NT2/D1 (cell line): Measurements from ENCODE around the gene PCGF6.

Experiments used
- DNase-seq: peaks from one replicate; pipeline ENCODE4 v3.0.0-alpha.2; 2011; ENCODE audit warnings: low read depth, low spot score
- H3K27me3 ChIP-seq: 2 replicates; pipeline ENCODE4 v1.6.0; 2011; ENCODE audit warnings: mild to moderate bottlenecking; ENCODE audit not compliant: insufficient read length, insufficient read depth
- H3K36me3 ChIP-seq: 2 replicates; pipeline ENCODE4 v1.6.1; 2011; ENCODE audit warnings: mild to moderate bottlenecking, low read length, mixed read lengths; ENCODE audit not compliant: insufficient read depth, insufficient read length
- H3K4me1 ChIP-seq: 2 replicates; pipeline ENCODE4 v1.5.1; 2011; ENCODE audit not compliant: insufficient read depth, insufficient read length
- H3K4me3 ChIP-seq: 2 replicates; pipeline ENCODE4 v1.5.1; 2011; ENCODE audit warnings: low read depth; ENCODE audit not compliant: insufficient read length
- H3K9ac ChIP-seq: 2 replicates; pipeline ENCODE4 v1.6.0; 2011; ENCODE audit warnings: low read depth; ENCODE audit not compliant: insufficient read length
- H3K9me3 ChIP-seq: 2 replicates; pipeline ENCODE4 v1.5.1; 2011; ENCODE audit warnings: mild to moderate bottlenecking, low read length; ENCODE audit not compliant: insufficient read depth
- SUZ12 ChIP-seq: IDR thresholded peaks from 2 replicates; pipeline ENCODE4 v1.6.1; 2011; ENCODE audit not compliant: insufficient read length, insufficient read depth; ENCODE audit errors: extremely low read depth
- YY1 ChIP-seq: IDR thresholded peaks from 2 replicates; pipeline ENCODE4 v1.6.1; 2011; ENCODE audit not compliant: insufficient read length, insufficient read depth
- ZNF274 ChIP-seq: IDR thresholded peaks from 2 replicates; pipeline ENCODE4 v1.6.1; 2011; ENCODE audit warnings: mild to moderate bottlenecking, low read depth, low read length

PCGF6 gene

DNA sequence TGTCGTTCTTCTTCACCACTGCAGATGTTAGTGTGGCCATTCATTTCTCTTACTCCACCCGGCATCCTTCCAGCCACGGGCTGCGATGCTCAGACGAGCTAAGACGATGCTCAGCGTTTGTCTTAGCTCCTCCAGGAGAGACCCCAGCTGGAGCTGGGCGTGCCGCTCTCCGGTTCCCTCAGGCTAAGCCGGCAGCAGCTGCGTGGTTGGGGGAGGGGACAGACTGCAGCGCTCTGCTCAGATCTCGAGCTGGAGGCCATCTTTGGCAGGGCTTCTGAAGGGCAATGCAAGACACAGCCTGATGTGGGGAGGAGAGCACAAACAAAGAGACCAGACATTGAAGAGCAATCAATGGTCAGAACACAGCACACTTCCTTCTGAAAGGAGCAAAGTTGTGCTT lies 69.2 kb downstream of the PCGF6 start:
- peak; percentile 72 for DNase-seq
- Histone ChIP-seq H3K9me3 (no peaks in the 10 kb centered on the region), H3K36me3 (peaks cover 45% of the 10 kb centered on the region), H3K27me3 (peaks cover 24% of the 10 kb centered on the region), H3K4me3 (no peak overlapping the region), H3K4me1 (peaks cover 6% of the 10 kb centered on the region), H3K9ac (no peak overlapping the region)
- peak; percentile 69 for TF ChIP-seq YY1
- no peak for TF ChIP-seq ZNF274
- no peak for TF ChIP-seq SUZ12

- peaks cover 36% of the 10 kb centered on the region for H3K27me3 ChIP-seq
Observed at GRCh38 chr10:103280506-103280905, 70.4 kb downstream of the PCGF6 start.

DNA sequence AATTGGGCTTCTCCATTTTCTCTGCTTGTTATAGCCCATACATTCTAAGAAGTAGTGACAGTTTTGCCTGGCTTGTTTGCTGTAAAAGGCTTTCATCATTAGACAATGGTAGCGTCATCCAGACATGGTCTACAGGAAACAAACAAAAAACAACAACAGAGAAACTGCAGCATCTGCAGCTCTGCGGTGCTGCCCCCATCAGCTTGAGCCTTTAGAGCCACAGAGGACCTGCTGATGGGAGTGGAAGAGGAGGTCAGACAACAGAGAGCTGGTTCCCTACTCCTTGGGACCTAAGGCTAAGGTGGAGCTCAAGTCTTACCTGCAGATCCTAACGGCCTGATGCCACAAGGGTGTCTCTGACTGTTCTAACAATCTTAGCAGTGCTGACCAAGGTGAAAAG lies 70.9 kb downstream of the PCGF6 start:
- Histone ChIP-seq H3K27me3 (peaks cover 41% of the 10 kb centered on the region), H3K36me3 (peaks cover 40% of the 10 kb centered on the region), H3K9ac (no peak overlapping the region), H3K4me3 (no peak overlapping the region), H3K9me3 (no peaks in the 10 kb centered on the region), H3K4me1 (peaks cover 6% of the 10 kb centered on the region)
- DNase-seq, result no peak
- TF ChIP-seq YY1 (no peak), ZNF274 (no peak), SUZ12 (no peak)

More at GRCh38 chr10:103280506-103280905, 70.4 kb downstream of the PCGF6 start:
- no peak overlapping the region for H3K4me3 ChIP-seq
- no peak for DNase-seq
- H3K4me1 ChIP-seq, result peaks cover 6% of the 10 kb centered on the region
- no peaks in the 10 kb centered on the region for H3K9me3 ChIP-seq
- H3K9ac ChIP-seq, result no peak overlapping the region
- TF ChIP-seq ZNF274 (no peak), YY1 (no peak), SUZ12 (no peak)
- H3K36me3 ChIP-seq, result peaks cover 40% of the 10 kb centered on the region

- peaks cover 6% of the 10 kb centered on the region for H3K4me1 ChIP-seq
- TF ChIP-seq ZNF274 (no peak), SUZ12 (no peak), YY1 (no peak)
- peak; percentile 30 for DNase-seq
- H3K9me3 ChIP-seq, result no peaks in the 10 kb centered on the region
- H3K4me3 ChIP-seq, result peak overlapping the region; percentile 77
- H3K36me3 ChIP-seq, result peaks cover 36% of the 10 kb centered on the region
- H3K27me3 ChIP-seq, result peaks cover 41% of the 10 kb centered on the region
- no peak overlapping the region for H3K9ac ChIP-seq
Observed at GRCh38 chr10:103278862-103279298, 72.1 kb downstream of the PCGF6 start.

- peaks cover 41% of the 10 kb centered on the region for H3K27me3 ChIP-seq
- TF ChIP-seq SUZ12 (no peak), YY1 (no peak), ZNF274 (no peak)
Observed at GRCh38 chr10:103278537-103278823, 72.5 kb downstream of the PCGF6 start.

DNA sequence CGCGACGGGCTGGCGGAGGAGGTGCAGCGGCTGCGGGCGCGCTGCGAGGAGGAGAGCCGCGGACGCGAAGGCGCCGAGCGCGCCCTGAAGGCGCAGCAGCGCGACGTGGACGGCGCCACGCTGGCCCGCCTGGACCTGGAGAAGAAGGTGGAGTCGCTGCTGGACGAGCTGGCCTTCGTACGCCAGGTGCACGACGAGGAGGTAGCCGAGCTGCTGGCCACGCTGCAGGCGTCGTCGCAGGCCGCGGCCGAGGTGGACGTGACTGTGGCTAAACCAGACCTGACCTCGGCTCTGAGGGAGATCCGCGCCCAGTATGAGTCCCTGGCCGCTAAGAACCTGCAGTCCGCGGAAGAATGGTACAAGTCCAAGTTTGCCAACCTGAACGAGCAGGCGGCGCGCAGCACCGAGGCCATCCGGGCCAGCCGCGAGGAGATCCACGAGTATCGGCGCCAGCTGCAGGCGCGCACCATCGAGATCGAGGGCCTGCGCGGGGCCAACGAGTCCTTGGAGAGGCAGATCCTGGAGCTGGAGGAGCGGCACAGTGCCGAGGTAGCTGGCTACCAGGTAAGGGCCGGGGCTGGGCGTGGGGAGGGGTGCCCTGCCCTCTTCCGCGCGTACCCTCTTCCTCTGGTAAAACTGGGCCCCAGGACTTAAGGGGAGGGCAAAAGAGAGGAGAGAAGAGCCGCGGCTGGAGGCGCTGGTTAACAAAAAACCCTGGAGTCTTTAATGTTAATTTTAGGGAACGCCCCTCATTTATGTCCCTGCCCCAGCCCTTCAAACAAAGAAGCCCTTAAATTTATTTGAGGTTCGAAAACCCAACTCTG lies 73.0 kb downstream of the PCGF6 start:
- DNase-seq, result no peak
- Histone ChIP-seq H3K36me3 (peaks cover 33% of the 10 kb centered on the region), H3K9ac (peak overlapping the region; percentile 88), H3K4me3 (peak overlapping the region; percentile 77), H3K9me3 (no peaks in the 10 kb centered on the region), H3K4me1 (peaks cover 6% of the 10 kb centered on the region), H3K27me3 (peaks cover 41% of the 10 kb centered on the region)
- TF ChIP-seq YY1 (no peak), SUZ12 (no peak), ZNF274 (no peak)

More at GRCh38 chr10:103278537-103278823, 72.5 kb downstream of the PCGF6 start:
- H3K36me3 ChIP-seq, result peaks cover 35% of the 10 kb centered on the region
- H3K9me3 ChIP-seq, result no peaks in the 10 kb centered on the region
- peak overlapping the region; percentile 77 for H3K4me3 ChIP-seq
- H3K4me1 ChIP-seq, result peaks cover 6% of the 10 kb centered on the region
- H3K9ac ChIP-seq, result no peak overlapping the region
- DNase-seq, result no peak

DNA sequence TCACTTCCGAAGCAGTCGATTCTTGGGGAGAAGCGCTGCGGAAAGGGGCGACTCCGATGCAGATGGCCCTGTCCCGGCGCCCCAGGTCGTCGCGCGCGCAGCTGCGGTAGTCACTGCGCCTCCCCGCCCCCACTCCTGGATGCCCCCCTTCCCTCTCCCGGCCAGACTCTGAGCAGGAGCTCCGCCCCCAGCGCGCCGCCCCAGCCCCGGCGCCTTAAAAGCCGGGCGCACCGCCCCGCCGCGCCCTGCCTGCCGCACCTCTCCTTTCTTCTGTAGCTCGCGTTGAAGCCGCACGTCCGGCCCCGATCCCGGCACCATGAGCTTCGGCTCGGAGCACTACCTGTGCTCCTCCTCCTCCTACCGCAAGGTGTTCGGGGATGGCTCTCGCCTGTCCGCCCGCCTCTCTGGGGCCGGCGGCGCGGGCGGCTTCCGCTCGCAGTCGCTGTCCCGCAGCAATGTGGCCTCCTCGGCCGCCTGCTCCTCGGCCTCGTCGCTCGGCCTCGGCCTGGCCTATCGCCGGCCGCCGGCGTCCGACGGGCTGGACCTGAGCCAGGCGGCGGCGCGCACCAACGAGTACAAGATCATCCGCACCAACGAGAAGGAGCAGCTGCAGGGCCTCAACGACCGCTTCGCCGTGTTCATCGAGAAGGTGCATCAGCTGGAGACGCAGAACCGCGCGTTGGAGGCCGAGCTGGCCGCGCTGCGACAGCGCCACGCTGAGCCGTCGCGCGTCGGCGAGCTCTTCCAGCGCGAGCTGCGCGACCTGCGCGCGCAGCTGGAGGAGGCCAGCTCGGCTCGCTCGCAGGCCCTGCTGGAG lies 73.8 kb downstream of the PCGF6 start, which contains the start of gene INA:
Gene INA, plus strand, starts transcription at position 243 of the 817 bp plus-strand sequence. Its CDS starts 74 bp downstream, at position 317.
- H3K4me1 ChIP-seq, result peaks cover 6% of the 10 kb centered on the region
- peak within 1 kb of the TSS; percentile 88 for H3K9ac ChIP-seq
- H3K36me3 ChIP-seq, result peaks cover 25% of the 10 kb centered on the region
- peaks cover 41% of the 10 kb centered on the region for H3K27me3 ChIP-seq
- H3K4me3 ChIP-seq, result peak within 1 kb of the TSS; percentile 77
- peak; percentile 50 for DNase-seq
- H3K9me3 ChIP-seq, result no peaks in the 10 kb centered on the region
- TF ChIP-seq ZNF274 (no peak), YY1 (no peak), SUZ12 (no peak)
